Fibroblast of mammary gland (primary cell): ENCODE data around the gene BCAP31.
A peak's percentile ranks its signal among the peaks of the same experiment; 100 is the strongest.
"Not testable (repeated sequence)": the region's sequence is repeated elsewhere in the genome, so short reads cannot be mapped to it uniquely, and the experiment has no call there.

Experiments
- DNase-seq: peaks from one replicate; pipeline ENCODE4 v3.0.0-alpha.2; 2010; ENCODE audit warnings: low read depth
- H3K4me3 ChIP-seq: 2 replicates; pipeline ENCODE4 v1.5.1; 2011; ENCODE audit warnings: low read depth, mild to moderate bottlenecking, low read length, moderate library complexity; ENCODE audit not compliant: control insufficient read depth
- CTCF ChIP-seq: conservative IDR thresholded peaks from 2 replicates; pipeline ENCODE4 v1.5.1; 2011; ENCODE audit warnings: low read depth, low read length, inconsistent platforms; ENCODE audit not compliant: control insufficient read depth, insufficient read depth

The BCAP31 gene

GRCh38 chrX:153704021-153704526, 20.1 kb downstream of the BCAP31 start:
- no peak for TF ChIP-seq CTCF
- no peak for DNase-seq
- H3K4me3 ChIP-seq, result no peak overlapping the region

DNA sequence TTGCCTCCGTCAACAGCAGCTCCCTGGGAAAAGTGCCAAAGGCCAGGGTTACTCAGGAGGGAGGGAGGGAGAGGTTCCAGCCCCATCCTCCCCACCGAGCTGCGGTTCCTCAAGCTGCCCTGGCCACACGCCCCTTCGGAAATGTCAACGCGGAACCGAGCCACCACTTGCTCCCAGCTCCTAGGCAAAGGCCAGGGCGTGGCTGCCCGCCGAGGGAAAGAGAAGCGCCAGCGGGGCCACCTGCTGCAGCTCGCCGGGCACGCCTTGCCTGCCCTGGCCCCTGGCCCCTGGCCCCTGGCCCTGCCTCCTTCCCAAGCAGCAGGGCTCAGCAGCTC, 21.2 kb downstream of the BCAP31 start:
- no peak for TF ChIP-seq CTCF
- H3K4me3 ChIP-seq, result no peak overlapping the region
- peak; percentile 79 for DNase-seq

DNA sequence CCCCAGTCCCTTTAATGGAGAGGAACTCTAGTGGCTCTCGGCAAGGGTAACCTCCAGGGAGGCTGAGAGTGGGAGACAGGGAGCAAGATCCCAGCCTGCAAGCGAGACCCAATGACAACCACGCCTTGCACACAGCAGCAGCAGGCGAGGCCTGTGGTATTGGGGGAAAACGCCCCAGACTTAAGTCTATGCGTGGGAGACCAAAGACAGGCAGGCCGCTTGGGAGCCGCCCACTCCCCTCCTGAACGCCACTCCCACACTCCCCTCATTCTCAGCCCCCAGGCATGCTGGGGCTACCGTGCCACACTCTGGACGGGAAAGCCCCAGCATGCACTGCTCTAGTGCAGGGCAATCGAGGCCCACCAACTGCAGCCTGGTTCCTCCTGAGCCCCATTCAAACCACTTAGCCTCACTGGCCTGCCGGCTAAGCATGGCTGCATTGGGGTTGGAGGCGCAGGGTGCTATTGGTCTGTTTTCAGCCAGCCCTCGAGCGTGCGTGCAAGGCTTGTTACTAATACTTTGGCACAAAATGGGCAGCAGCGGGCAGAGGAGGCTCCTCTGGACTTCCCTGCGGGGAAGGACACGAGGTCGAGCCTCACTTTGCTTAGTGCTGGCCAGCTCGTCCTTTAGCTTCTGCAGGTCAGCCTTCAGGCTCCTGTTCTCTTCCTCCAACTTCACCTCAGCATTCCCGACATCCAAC, 21.7 kb downstream of the BCAP31 start:
- no peak for DNase-seq
- no peak overlapping the region for H3K4me3 ChIP-seq
- no peak for TF ChIP-seq CTCF

GRCh38 chrX:153701706-153702105, 22.5 kb downstream of the BCAP31 start:
- no peak for DNase-seq
- H3K4me3 ChIP-seq, result no peak overlapping the region
- TF ChIP-seq CTCF, result no peak

DNA sequence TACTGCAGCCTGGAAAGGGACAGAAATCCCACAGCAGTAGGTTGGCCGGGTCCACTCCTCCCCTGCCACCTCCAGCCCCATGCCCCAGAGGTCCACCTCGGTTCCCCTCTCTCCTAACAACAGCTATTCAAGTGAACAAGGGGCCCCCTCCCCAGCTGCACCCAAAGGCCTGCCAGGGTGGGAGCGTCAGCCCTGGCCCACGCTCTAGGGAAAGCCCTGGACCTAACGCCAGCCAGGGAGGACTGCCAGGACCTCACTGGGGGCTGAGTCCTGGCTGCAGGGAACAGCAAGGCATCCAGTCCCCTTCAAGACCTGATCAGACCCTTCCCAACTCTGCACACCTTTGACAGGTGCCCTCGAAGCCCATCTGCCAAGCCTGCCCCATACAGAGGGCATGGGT, 23.2 kb downstream of the BCAP31 start:
- TF ChIP-seq CTCF, result no peak
- H3K4me3 ChIP-seq, result no peak overlapping the region
- DNase-seq, result no peak

DNA sequence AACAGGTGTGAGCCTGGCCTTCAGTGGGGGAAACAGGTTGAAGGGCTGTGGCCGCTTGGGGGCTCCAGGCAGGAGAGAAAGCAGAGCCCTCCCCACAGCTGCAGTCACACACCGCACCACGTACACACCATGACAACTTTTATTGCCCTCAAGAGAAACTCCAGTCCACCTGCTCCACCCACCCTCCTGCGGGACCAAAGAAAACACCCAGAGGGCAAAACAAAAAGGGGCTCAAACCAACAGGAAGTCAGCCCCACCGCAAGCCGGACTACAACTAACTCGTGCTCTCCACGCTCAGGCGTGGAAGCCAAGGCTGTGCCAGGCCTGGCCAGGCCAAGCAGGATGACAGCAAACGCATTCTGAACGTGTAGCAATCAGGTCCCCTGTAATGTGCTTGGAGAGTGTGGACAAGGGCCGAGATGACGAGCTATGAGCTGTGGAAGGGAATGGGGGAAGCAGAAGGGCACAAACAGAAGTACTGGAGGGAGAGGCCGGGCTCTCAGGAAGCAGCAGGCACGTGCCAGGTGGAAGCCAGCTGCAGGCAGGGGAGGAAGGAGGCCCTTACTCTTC, 23.7 kb downstream of the BCAP31 start:
- DNase-seq, result no peak
- TF ChIP-seq CTCF, result no peak
- no peak overlapping the region for H3K4me3 ChIP-seq

GRCh38 chrX:153699784-153700371, 24.3 kb downstream of the BCAP31 start:
- H3K4me3 ChIP-seq, DNase-seq: not testable (repeated sequence)

GRCh38 chrX:153699210-153699783, 24.9 kb downstream of the BCAP31 start:
- not testable (repeated sequence) for DNase-seq, H3K4me3 ChIP-seq
